NCI-H2081 (cell line): ENCODE results near the gene SEPTIN12.
A peak's percentile ranks its signal among the peaks of the same experiment; 100 is the strongest.
"Not testable (repeated sequence)": the region's sequence is repeated elsewhere in the genome, so short reads cannot be mapped to it uniquely, and the experiment has no call there.

Experiments used
- DNase-seq, 2 experiments: peaks; one replicate each; lab custom pipeline; 2025; lab: John Stamatoyannopoulos, UW

Gene SEPTIN12

GRCh38 chr16:4752351-4753100 lies 35.6 kb downstream of the SEPTIN12 start:
- no peak for DNase-seq

- DNase-seq = no peak
These were observed 37.2 kb downstream of the SEPTIN12 start for GRCh38 chr16:4750896-4751295.

GRCh38 chr16:4749700-4750257 lies 38.4 kb downstream of the SEPTIN12 start:
- no peak for DNase-seq

DNA sequence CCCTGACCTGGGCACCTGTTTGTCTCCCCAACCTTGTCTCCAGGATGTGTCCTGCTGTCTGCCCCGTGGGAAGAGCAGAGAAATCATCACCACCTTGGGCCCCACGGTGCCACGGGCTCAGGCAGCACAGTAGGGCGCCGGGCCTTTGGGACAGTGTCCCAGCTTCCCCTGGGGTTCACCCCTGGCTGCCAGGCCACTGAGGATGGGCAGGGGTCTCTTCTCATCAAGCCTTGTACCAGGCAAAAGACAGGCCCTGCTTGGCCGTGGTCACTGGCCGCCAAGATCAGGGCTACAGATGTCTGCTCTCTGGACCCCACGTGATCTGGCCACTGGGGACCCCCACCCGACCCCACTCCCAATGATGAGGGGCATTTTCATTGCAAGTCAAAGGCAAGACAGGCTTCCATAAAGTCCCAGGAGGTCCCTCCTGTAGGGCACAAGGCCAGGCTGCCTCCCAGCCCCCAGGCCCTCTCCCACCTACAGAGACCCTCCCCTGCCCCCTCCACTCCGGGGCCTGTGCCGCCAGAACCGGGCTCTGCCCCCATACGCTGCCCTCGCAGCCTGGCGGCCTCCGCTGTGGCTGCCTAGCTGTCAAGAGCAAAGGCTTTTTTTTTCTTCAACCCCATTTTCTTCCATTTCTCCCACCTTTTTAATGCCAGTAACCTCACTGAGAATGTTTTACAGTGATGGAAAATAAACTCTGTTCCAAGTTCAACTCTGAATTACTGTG lies 39.3 kb downstream of the SEPTIN12 start:
- no peak for DNase-seq

DNA sequence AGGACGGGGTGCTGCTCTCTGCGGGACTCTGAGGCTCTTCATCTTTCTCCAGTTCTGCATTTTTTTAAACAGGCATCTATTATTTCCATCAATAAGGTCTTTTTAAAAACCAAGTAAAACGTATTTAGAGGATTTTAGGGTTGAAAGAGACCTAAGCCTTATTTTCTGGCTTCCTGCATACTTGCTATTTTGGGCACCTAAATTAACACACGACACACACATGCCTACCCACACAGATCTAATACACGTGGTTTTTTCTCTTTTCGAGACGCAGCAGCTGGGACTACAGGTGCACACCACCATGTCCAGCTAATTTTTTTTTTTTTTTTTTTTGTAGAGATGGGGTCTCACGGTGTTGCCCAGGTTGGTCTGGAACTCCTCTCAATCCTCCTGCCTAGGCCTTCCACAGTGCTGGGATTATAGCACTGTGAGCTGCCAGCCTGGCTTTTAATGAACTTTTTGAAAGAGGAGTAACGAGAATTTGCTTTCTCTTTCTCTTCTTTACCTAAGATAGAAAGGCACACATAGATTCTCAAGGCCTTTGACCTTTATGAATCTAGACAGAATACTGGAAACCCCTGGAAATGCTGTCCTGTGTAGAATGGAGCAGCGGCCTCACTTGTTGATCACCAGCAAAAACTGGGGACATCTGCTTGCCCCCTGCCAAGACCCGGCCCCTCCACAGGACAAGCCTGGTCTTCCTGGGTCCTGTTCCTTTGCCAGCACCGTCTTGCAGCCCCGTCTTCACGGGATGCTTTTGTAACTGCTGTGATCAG lies 40.1 kb downstream of the SEPTIN12 start:
- no peak for DNase-seq

GRCh38 chr16:4746991-4747574 lies 41.1 kb downstream of the SEPTIN12 start:
- DNase-seq = no peak

- no peak for DNase-seq
These were observed 41.9 kb downstream of the SEPTIN12 start for GRCh38 chr16:4746215-4746614.

- DNase-seq = no peak
These were observed 42.9 kb downstream of the SEPTIN12 start for GRCh38 chr16:4745274-4745569.

DNA sequence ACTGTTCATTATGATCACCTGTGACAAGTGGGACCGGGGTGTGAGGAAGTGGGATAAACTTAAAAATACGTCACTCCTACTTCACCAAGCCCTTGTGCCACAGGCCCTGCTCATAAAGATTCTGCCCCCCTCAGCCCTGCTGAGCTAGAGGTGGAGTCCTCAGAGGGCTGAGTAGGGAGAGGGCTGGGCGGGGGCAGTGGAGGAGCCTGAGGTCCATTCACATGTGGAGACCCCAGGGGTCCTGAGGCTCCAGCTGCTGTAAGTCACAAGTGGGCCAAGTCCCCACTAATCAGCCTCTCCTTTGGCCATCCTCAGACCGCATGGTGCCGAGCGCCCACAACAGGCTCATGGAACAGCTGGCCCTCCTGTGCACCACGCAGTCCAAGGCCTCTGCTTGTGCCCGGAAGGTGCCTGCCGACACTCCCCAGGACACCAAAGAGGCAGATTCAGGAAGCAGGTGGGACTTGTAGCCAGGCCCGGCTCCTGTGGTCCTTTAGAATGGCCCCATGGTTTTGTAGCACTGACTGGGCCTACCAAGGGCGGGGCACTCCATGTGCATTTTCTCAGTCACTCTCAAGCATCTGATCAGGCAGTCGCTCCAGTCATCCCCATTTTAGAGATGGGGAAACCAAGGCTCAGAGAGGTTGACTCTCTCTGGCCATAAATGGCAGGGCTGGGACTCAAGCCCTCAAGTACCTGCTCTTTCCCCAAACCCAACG lies 43.4 kb downstream of the SEPTIN12 start:
- no peak for DNase-seq

- no peak for DNase-seq
These were observed 44.8 kb downstream of the SEPTIN12 start for GRCh38 chr16:4743226-4743878.

- not testable (repeated sequence) for DNase-seq
These were observed 49.8 kb downstream of the SEPTIN12 start for GRCh38 chr16:4738370-4738769.

DNA sequence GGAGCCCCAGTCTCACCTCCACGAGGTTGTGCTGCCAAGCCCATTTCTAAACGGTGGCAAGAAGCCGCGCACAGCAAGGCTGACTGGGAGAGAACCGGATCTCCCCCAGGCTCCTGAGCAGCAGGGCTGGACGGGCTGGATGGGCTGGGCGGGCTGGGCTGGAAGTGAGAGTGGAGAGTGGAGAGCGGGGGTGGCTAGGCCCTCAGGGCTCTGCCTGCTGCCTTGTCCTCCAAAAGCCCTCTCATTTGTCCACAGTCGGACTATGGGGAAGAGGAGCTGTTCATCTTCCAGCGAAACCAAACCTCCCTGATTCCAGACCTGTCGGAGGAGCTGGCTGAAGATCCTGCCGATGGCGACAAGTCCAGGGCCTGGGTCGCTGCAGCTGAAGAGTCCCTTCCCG lies 50.6 kb downstream of the SEPTIN12 start:
- no peak for DNase-seq

- DNase-seq = no peak
These were observed 51.6 kb downstream of the SEPTIN12 start for GRCh38 chr16:4736546-4736945.

DNA sequence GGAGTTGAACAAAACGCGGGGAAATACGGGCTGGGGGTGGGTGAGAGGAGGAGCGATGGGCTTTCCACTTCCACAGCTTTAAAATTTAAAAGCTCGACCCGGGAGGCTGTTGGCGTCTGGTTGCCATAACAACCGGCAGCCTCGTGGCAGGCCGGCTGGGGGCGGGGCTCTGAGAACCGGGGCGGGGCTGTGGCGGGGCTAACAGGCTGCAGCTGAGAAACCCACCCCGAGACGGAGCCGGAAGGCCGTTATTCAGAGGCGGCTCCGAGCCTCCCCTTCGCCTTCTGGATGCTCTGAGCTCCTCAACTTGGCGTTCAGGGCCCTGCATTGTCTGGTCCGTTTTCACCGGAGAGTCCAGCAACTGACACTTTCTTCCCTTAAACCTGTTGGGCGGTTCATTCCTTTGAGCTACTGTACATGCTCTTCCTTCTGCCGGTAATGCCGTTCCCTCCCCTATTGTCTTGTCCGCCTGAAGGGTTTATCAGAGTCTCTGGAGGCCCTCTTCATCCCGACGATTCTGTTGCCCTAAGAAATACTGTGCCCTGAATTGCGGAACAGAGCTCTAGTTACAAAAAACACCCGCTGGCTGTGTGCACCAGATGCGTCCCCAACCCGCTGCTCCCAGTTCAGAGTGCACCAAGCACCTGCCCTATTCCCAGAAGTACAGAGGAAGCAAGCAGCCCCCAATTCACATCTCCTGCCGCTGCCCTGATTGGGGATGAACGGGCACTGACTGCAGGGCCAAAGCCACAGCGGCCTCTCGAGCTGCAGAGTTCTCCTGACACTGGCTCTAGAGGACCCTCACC lies 53.2 kb downstream of the SEPTIN12 start:
- peak; percentile 59 to 71 for DNase-seq

GRCh38 chr16:4734063-4734729 lies 53.9 kb downstream of the SEPTIN12 start, which contains the start of the genes ANKS3 and DNAAF8:
Gene ANKS3 (minus strand): TSS chr16:4734271. CDS start chr16:4730149, 4,122 bp downstream.
Gene DNAAF8 (plus strand): TSS chr16:4734537. CDS start chr16:4736515, 1,978 bp downstream.
- DNase-seq = peak; percentile 88 to 94

GRCh38 chr16:4733747-4734062 lies 54.4 kb downstream of the SEPTIN12 start:
- DNase-seq = peak in 1 of 2 experiments; percentile 20

DNA sequence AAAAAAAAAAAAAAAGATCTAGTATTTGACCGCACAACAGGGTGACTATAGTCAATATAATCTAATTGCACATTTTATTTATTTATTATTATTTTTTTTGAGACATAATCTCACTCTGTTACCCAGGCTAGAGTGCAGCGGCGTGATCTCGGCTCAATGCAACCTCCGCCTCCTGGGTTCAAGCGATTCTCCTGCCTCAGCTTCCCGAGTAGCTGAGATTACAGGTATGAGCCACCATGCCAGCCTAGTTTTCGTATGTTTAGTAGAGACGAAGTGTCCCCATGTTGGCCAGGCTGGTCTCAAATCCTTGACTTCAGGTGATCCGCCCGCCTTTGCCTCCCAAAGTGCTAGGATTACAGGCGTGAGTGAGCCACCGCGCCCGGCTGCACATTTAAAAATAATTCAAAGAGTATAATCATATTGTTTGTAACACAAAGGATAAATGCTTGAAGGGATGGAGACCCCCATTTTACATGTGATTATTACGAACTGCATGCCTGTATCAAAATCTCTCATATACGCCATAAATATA lies 54.9 kb downstream of the SEPTIN12 start:
- no peak for DNase-seq

- DNase-seq = no peak
These were observed 58.3 kb downstream of the SEPTIN12 start for GRCh38 chr16:4729876-4730275.

DNA sequence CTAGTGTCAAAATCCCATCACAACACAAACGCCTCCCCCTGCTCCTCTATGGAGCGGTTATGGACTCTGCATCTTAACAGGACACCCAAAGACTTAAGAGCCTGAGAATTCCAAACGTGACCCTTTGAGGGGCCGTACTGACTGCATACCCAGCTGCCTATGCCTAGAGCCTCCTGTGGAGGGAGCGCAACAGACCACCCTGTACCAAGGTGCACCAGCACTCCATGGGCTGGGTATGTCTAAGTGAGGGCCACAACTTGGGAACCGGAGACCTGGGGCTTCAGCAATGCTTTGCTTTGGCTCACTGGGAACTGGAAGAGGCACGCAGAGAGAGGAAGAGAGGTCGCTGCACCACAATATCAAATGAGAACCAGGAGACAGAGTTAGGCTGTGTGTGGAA lies 59.5 kb downstream of the SEPTIN12 start:
- no peak for DNase-seq
